T-helper 2 cell (primary cell): ENCODE measurements around the gene EMP3.
A peak's percentile ranks its signal among the peaks of the same experiment; 100 is the strongest.

Source experiments
- DNase-seq, 5 experiments: peaks; one replicate each; pipeline versions ENCODE4 v3.0.0 to v3.0.0-alpha.2; 2012 to 2022

EMP3 gene

GRCh38 chr19:48318286-48318987, 6.9 kb upstream of the EMP3 start:
- DNase-seq, result no peak

GRCh38 chr19:48319647-48320541, 5.5 kb upstream of the EMP3 start:
- peak; percentile 57 to 70 (median 60) for DNase-seq

- DNase-seq, result peak; percentile 87 to 98 (median 96)
Observed at GRCh38 chr19:48321372-48321621, 4.1 kb upstream of the EMP3 start.

GRCh38 chr19:48321622-48322591, 3.4 kb upstream of the EMP3 start:
- DNase-seq, result peak; percentile 90 to 100 (median 99)

- DNase-seq, result peak in 3 of 5 experiments; percentile 38 to 75 (median 41)
Observed at GRCh38 chr19:48329167-48329891, 4.0 kb downstream of the EMP3 start.

GRCh38 chr19:48330012-48330681, 4.8 kb downstream of the EMP3 start:
- DNase-seq, result peak; percentile 64 to 97 (median 83)

- no peak for DNase-seq
Observed at GRCh38 chr19:48332351-48332661, 7.0 kb downstream of the EMP3 start.

GRCh38 chr19:48332662-48333466, 7.5 kb downstream of the EMP3 start:
- peak; percentile 84 to 100 (median 96) for DNase-seq

GRCh38 chr19:48333467-48334384, 8.4 kb downstream of the EMP3 start:
- peak; percentile 83 to 97 (median 89) for DNase-seq

- DNase-seq, result no peak
Observed at GRCh38 chr19:48338253-48338755, 13.0 kb downstream of the EMP3 start.

GRCh38 chr19:48338802-48339503, 13.6 kb downstream of the EMP3 start:
- DNase-seq, result no peak

- no peak for DNase-seq
Observed at GRCh38 chr19:48340995-48341394, 15.6 kb downstream of the EMP3 start.

GRCh38 chr19:48341515-48342413, 16.4 kb downstream of the EMP3 start:
- no peak for DNase-seq

GRCh38 chr19:48342414-48342738, 17.0 kb downstream of the EMP3 start:
- no peak for DNase-seq

- no peak for DNase-seq
Observed at GRCh38 chr19:48342841-48343540, 17.6 kb downstream of the EMP3 start.

GRCh38 chr19:48344892-48345291, 19.5 kb downstream of the EMP3 start:
- DNase-seq, result no peak

GRCh38 chr19:48346191-48346590, 20.8 kb downstream of the EMP3 start:
- no peak for DNase-seq
